ENCODE results near the gene CHAD.

DNA sequence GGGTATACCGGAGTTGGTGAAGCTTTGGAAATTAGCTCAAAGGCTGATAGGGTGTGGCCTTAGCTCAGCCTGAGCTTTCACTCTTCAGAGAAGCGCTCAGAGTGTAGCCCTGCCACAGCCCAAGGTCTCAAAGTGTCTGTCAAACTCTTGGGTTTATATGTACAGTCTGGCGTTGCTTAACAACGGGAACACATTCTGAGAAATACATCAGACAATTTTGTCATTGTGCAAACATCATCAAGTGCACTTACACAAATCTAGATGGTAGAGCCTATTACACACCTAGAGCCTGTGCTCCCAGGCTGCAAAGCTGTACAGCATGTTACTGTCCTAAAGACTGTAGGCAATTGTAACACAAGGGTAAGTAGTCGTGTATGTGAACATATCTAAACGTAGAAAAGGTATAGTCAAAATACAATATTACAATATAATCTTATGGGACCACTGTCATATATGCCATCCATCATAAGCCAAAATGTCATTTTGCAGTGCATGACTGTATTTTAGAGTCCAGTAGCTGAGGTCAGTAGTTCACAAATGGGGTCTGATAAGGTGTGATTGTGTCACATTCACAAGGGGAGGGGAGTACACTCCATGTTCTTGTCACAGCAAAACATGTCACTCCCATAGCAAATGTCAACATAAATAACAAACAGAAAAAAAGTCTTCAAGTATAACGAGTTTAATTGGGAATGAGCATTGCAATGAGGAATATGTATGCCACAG is 20.6 kb downstream of the CHAD start:
- TF ChIP-seq, protein P1, sequence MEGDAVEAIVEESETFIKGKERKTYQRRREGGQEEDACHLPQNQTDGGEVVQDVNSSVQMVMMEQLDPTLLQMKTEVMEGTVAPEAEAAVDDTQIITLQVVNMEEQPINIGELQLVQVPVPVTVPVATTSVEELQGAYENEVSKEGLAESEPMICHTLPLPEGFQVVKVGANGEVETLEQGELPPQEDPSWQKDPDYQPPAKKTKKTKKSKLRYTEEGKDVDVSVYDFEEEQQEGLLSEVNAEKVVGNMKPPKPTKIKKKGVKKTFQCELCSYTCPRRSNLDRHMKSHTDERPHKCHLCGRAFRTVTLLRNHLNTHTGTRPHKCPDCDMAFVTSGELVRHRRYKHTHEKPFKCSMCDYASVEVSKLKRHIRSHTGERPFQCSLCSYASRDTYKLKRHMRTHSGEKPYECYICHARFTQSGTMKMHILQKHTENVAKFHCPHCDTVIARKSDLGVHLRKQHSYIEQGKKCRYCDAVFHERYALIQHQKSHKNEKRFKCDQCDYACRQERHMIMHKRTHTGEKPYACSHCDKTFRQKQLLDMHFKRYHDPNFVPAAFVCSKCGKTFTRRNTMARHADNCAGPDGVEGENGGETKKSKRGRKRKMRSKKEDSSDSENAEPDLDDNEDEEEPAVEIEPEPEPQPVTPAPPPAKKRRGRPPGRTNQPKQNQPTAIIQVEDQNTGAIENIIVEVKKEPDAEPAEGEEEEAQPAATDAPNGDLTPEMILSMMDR (IDR thresholded peaks at IDR 0.05), result no peak
- no peak for TF ChIP-seq EZH2 (IDR thresholded peaks at IDR 0.05; ENCODE audit: borderline replicate concordance, insufficient read depth, low read depth, low read length, poor library complexity, severe bottlenecking)
